ENCODE data around the gene PTGIS.

PTGIS gene

GRCh38 chr20:49583669-49584417 is 15.9 kb upstream of the PTGIS start:
- Histone ChIP-seq H3K4me1 (ENCODE audit: control insufficient read depth, insufficient read depth, low read length) (no peaks in the 10 kb centered on the region), H3K27ac (ENCODE audit: low read depth, low read length) (no peak overlapping the region), H3K9ac (ENCODE audit: low read length) (no peak overlapping the region), H3K36me3 (ENCODE audit: control insufficient read depth, insufficient read depth, low read length) (no peaks in the 10 kb centered on the region), H3K27me3 (ENCODE audit: control insufficient read depth, insufficient read depth, low read length) (no peaks in the 10 kb centered on the region), H3K9me3 (ENCODE audit: control insufficient read depth, insufficient read depth, low read depth, low read length) (peaks cover 6% of the 10 kb centered on the region), H3K4me3 (ENCODE audit: low read depth, low read length) (no peak overlapping the region)

GRCh38 chr20:49583343-49583668 is 15.4 kb upstream of the PTGIS start:
- Histone ChIP-seq H3K36me3 (ENCODE audit: control insufficient read depth, insufficient read depth, low read length) (no peaks in the 10 kb centered on the region), H3K9ac (ENCODE audit: low read length) (no peak overlapping the region), H3K4me3 (ENCODE audit: low read depth, low read length) (no peak overlapping the region), H3K27ac (ENCODE audit: low read depth, low read length) (no peak overlapping the region), H3K9me3 (ENCODE audit: control insufficient read depth, insufficient read depth, low read depth, low read length) (peaks cover 6% of the 10 kb centered on the region), H3K4me1 (ENCODE audit: control insufficient read depth, insufficient read depth, low read length) (no peaks in the 10 kb centered on the region), H3K27me3 (ENCODE audit: control insufficient read depth, insufficient read depth, low read length) (no peaks in the 10 kb centered on the region)

GRCh38 chr20:49582413-49583334 is 14.7 kb upstream of the PTGIS start:
- Histone ChIP-seq H3K9ac (ENCODE audit: low read length) (no peak overlapping the region), H3K9me3 (ENCODE audit: control insufficient read depth, insufficient read depth, low read depth, low read length) (peaks cover 6% of the 10 kb centered on the region), H3K36me3 (ENCODE audit: control insufficient read depth, insufficient read depth, low read length) (no peaks in the 10 kb centered on the region), H3K4me1 (ENCODE audit: control insufficient read depth, insufficient read depth, low read length) (no peaks in the 10 kb centered on the region), H3K4me3 (ENCODE audit: low read depth, low read length) (no peak overlapping the region), H3K27ac (ENCODE audit: low read depth, low read length) (no peak overlapping the region), H3K27me3 (ENCODE audit: control insufficient read depth, insufficient read depth, low read length) (no peaks in the 10 kb centered on the region)

- Histone ChIP-seq H3K27ac (ENCODE audit: low read depth, low read length) (no peak overlapping the region), H3K9me3 (ENCODE audit: control insufficient read depth, insufficient read depth, low read depth, low read length) (peaks cover 6% of the 10 kb centered on the region), H3K9ac (ENCODE audit: low read length) (no peak overlapping the region), H3K36me3 (ENCODE audit: control insufficient read depth, insufficient read depth, low read length) (no peaks in the 10 kb centered on the region), H3K4me1 (ENCODE audit: control insufficient read depth, insufficient read depth, low read length) (no peaks in the 10 kb centered on the region), H3K27me3 (ENCODE audit: control insufficient read depth, insufficient read depth, low read length) (no peaks in the 10 kb centered on the region), H3K4me3 (ENCODE audit: low read depth, low read length) (no peak overlapping the region)
Measured at GRCh38 chr20:49581482-49581881, 13.5 kb upstream of the PTGIS start.

- H3K36me3 ChIP-seq (ENCODE audit: control insufficient read depth, insufficient read depth, low read length) = no peaks in the 10 kb centered on the region
- no peaks in the 10 kb centered on the region for H3K27me3 ChIP-seq (ENCODE audit: control insufficient read depth, insufficient read depth, low read length)
- H3K27ac ChIP-seq (ENCODE audit: low read depth, low read length) = no peak overlapping the region
- H3K9me3 ChIP-seq (ENCODE audit: control insufficient read depth, insufficient read depth, low read depth, low read length) = peaks cover 6% of the 10 kb centered on the region
- no peak overlapping the region for H3K4me3 ChIP-seq (ENCODE audit: low read depth, low read length)
- H3K9ac ChIP-seq (ENCODE audit: low read length) = no peak overlapping the region
- H3K4me1 ChIP-seq (ENCODE audit: control insufficient read depth, insufficient read depth, low read length) = no peaks in the 10 kb centered on the region
Measured at GRCh38 chr20:49580813-49581174, 12.9 kb upstream of the PTGIS start.

GRCh38 chr20:49579874-49580812 is 12.2 kb upstream of the PTGIS start:
- H3K4me1 ChIP-seq (ENCODE audit: control insufficient read depth, insufficient read depth, low read length) = no peaks in the 10 kb centered on the region
- H3K36me3 ChIP-seq (ENCODE audit: control insufficient read depth, insufficient read depth, low read length) = no peaks in the 10 kb centered on the region
- no peak overlapping the region for H3K4me3 ChIP-seq (ENCODE audit: low read depth, low read length)
- H3K9me3 ChIP-seq (ENCODE audit: control insufficient read depth, insufficient read depth, low read depth, low read length) = peaks cover 6% of the 10 kb centered on the region
- no peak overlapping the region for H3K27ac ChIP-seq (ENCODE audit: low read depth, low read length)
- H3K9ac ChIP-seq (ENCODE audit: low read length) = no peak overlapping the region
- no peaks in the 10 kb centered on the region for H3K27me3 ChIP-seq (ENCODE audit: control insufficient read depth, insufficient read depth, low read length)

GRCh38 chr20:49579195-49579594 is 11.3 kb upstream of the PTGIS start:
- Histone ChIP-seq H3K27me3 (ENCODE audit: control insufficient read depth, insufficient read depth, low read length) (no peaks in the 10 kb centered on the region), H3K36me3 (ENCODE audit: control insufficient read depth, insufficient read depth, low read length) (no peaks in the 10 kb centered on the region), H3K4me3 (ENCODE audit: low read depth, low read length) (no peak overlapping the region), H3K4me1 (ENCODE audit: control insufficient read depth, insufficient read depth, low read length) (no peaks in the 10 kb centered on the region), H3K9ac (ENCODE audit: low read length) (no peak overlapping the region), H3K9me3 (ENCODE audit: control insufficient read depth, insufficient read depth, low read depth, low read length) (peaks cover 6% of the 10 kb centered on the region), H3K27ac (ENCODE audit: low read depth, low read length) (no peak overlapping the region)

- H3K9ac ChIP-seq (ENCODE audit: low read length) = no peak overlapping the region
- H3K36me3 ChIP-seq (ENCODE audit: control insufficient read depth, insufficient read depth, low read length) = no peaks in the 10 kb centered on the region
- H3K27me3 ChIP-seq (ENCODE audit: control insufficient read depth, insufficient read depth, low read length) = no peaks in the 10 kb centered on the region
- no peak overlapping the region for H3K4me3 ChIP-seq (ENCODE audit: low read depth, low read length)
- H3K4me1 ChIP-seq (ENCODE audit: control insufficient read depth, insufficient read depth, low read length) = no peaks in the 10 kb centered on the region
- H3K27ac ChIP-seq (ENCODE audit: low read depth, low read length) = no peak overlapping the region
- H3K9me3 ChIP-seq (ENCODE audit: control insufficient read depth, insufficient read depth, low read depth, low read length) = peaks cover 6% of the 10 kb centered on the region
Measured at GRCh38 chr20:49578436-49578835, 10.5 kb upstream of the PTGIS start.

- Histone ChIP-seq H3K9me3 (ENCODE audit: control insufficient read depth, insufficient read depth, low read depth, low read length) (no peaks in the 10 kb centered on the region), H3K9ac (ENCODE audit: low read length) (no peak overlapping the region), H3K27me3 (ENCODE audit: control insufficient read depth, insufficient read depth, low read length) (no peaks in the 10 kb centered on the region), H3K4me3 (ENCODE audit: low read depth, low read length) (no peak overlapping the region), H3K36me3 (ENCODE audit: control insufficient read depth, insufficient read depth, low read length) (no peaks in the 10 kb centered on the region), H3K27ac (ENCODE audit: low read depth, low read length) (no peak overlapping the region), H3K4me1 (ENCODE audit: control insufficient read depth, insufficient read depth, low read length) (peaks cover 16% of the 10 kb centered on the region)
Measured at GRCh38 chr20:49575551-49576060, 7.7 kb upstream of the PTGIS start.

- no peak overlapping the region for H3K4me3 ChIP-seq (ENCODE audit: low read depth, low read length)
- H3K9ac ChIP-seq (ENCODE audit: low read length) = no peak overlapping the region
- no peaks in the 10 kb centered on the region for H3K36me3 ChIP-seq (ENCODE audit: control insufficient read depth, insufficient read depth, low read length)
- no peaks in the 10 kb centered on the region for H3K27me3 ChIP-seq (ENCODE audit: control insufficient read depth, insufficient read depth, low read length)
- peaks cover 26% of the 10 kb centered on the region for H3K4me1 ChIP-seq (ENCODE audit: control insufficient read depth, insufficient read depth, low read length)
- no peaks in the 10 kb centered on the region for H3K9me3 ChIP-seq (ENCODE audit: control insufficient read depth, insufficient read depth, low read depth, low read length)
- H3K27ac ChIP-seq (ENCODE audit: low read depth, low read length) = no peak overlapping the region
Measured at GRCh38 chr20:49573900-49574416, 6.0 kb upstream of the PTGIS start.

Data from HUES6 (cell line).